Measurements from ENCODE around the gene RAB30. TPM values are rescaled to one million over a fixed set of nuclear protein-coding genes. Genes with fewer than 3 reads are reported as not detected.

Gene RAB30
- total RNA-seq = 10 to 100 TPM in 1 of 2 experiments, 1 to 10 TPM in 1; 8.7 to 10.7 TPM

DNA sequence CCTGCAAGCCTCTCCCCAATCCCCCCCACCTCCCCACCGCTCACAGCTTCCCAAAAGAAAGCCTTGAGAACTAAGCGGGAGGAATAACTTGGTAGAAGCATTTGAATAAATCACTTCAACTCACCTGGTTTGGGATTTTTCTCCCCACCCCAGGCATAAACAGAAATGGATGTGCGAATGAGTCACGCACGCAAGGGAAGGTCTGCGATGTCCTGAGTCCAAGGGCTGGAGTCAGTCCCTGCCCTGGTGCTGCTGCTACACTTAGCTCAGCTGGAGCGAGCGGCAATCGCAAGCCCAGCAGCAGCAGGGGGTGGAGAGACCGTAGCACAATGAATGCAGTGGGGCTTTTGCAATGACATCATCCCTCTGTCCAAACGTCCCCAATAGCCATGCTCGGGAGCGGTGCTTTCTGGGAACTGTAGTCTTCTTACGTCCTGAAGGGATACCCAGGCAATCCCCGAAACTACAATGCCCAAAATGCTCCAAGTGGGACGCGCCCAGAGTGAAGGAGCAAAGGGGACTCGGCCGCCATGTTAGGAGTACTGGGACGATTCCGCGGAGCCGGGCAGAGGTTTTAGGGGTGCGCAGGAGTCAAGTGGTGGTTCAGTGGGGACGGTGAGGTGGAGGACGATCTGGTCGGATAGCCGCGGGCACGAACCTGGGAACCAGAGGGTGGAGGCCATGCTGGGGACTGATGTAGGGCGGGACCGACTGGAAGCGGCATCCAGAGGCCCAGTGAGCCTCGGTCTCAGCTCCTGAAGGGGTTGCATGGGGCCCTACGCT, at the start of gene RAB30:
RAB30 (minus strand) TSS at position 331 of the 783 bp plus-strand sequence. CDS start 74,581 bp downstream, outside the sequence.
- ChIA-PET CTCF (interaction anchor here (0.7 to 0.9 kb wide), 4 partner anchors 11 to 86 kb away, joined by 3 read pairs; partner anchors contain the start of gene PCF11), POLR2A (interaction anchor here (0.6 to 1.0 kb wide), 2 partner anchors 85 to 147 kb away, joined by 3 to 8 read pairs; partner anchors contain the start of gene PCF11)
- peak; percentile 97 for DNase-seq
- peaks cover 21% of the 10 kb centered on the region for H3K36me3 Mint-ChIP-seq (ENCODE audit: low read depth)
- H3K4me3 Mint-ChIP-seq = no peak within 1 kb of the TSS
- no peaks in the 10 kb centered on the region for H3K9me3 Mint-ChIP-seq
- peaks cover 2% of the 10 kb centered on the region for H3K27me3 Mint-ChIP-seq
- H3K27ac Mint-ChIP-seq = no peak within 1 kb of the TSS
- H3K4me1 Mint-ChIP-seq = peaks cover 44% of the 10 kb centered on the region

- ChIA-PET POLR2A (no interaction called here), CTCF (interaction anchor here (0.6 to 0.7 kb wide), 3 partner anchors 22 to 47 kb away, joined by 3 read pairs; no protein-coding TSS in a partner anchor)
- no peaks in the 10 kb centered on the region for H3K9me3 Mint-ChIP-seq
- H3K27me3 Mint-ChIP-seq = peaks cover 3% of the 10 kb centered on the region
- DNase-seq = no peak
- no peak overlapping the region for H3K27ac Mint-ChIP-seq
- H3K4me1 Mint-ChIP-seq = peaks cover 55% of the 10 kb centered on the region
- peaks cover 2% of the 10 kb centered on the region for H3K36me3 Mint-ChIP-seq (ENCODE audit: low read depth)
- H3K4me3 Mint-ChIP-seq = no peak overlapping the region
These were observed 48.6 kb upstream of the RAB30 start for GRCh38 chr11:83120327-83120726.

DNA sequence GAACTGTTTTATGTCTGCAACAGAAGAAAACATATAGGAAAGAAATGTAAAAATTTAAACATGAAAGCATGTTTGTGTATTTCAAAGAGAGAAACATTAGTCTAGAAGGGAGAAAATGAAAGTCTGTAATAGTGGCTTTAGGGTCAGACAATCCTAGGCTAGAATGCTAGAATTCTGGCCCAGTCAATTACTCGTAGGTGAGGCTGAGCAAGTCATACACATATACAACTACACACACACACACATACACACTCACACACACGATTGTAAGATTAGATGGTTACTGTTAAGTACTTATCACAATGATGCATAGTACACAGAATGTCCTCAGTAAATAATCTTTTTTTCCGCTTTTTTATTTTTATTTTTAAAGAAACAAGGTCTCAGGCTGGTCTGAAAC, 47.5 kb upstream of the RAB30 start:
- Mint-ChIP-seq H3K36me3 (ENCODE audit: low read depth) (peaks cover 2% of the 10 kb centered on the region), H3K4me1 (peaks cover 59% of the 10 kb centered on the region), H3K27ac (no peak overlapping the region), H3K27me3 (peaks cover 1% of the 10 kb centered on the region), H3K9me3 (no peaks in the 10 kb centered on the region), H3K4me3 (no peak overlapping the region)
- CTCF ChIA-PET = no interaction called here
- DNase-seq = no peak
- POLR2A ChIA-PET = no interaction called here

- no peak for DNase-seq
- peak overlapping the region; percentile 60 for H3K27ac Mint-ChIP-seq
- no peak overlapping the region for H3K4me3 Mint-ChIP-seq
- ChIA-PET CTCF (no interaction called here), POLR2A (no interaction called here)
- H3K36me3 Mint-ChIP-seq (ENCODE audit: low read depth) = peaks cover 2% of the 10 kb centered on the region
- no peaks in the 10 kb centered on the region for H3K9me3 Mint-ChIP-seq
- no peaks in the 10 kb centered on the region for H3K27me3 Mint-ChIP-seq
- peaks cover 59% of the 10 kb centered on the region for H3K4me1 Mint-ChIP-seq
These were observed 47.1 kb upstream of the RAB30 start for GRCh38 chr11:83118814-83119213.

DNA sequence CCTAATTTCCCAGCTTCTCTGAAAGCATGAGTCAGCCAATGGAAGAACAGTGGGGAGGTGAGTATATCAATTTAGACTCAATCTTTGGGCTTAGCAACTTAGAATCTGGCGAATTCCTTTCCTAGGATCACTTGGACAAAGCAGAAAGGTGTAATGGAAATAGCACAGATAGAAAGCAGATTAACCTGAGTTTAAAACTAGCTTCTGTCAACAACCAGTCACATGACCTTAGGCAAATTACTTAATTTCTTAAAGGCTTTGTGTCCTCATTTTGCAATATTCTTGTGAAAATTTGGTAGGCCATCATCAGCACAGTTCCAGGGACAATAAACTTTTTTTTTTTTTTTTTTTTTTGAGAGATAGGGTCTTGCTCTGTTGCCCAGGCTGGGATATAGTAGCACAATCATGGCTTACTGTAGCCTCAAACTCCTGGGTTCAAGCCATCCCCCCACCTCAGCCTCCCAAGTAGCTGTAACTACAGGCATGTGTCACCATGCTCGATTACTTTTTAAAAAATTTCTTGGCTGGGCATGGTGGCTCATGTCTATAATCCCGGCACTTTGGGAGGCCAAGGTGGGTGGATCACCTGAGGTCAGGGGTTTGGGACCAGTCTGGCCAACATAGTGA, 44.4 kb upstream of the RAB30 start:
- Mint-ChIP-seq H3K4me3 (peak overlapping the region; percentile 58), H3K9me3 (no peaks in the 10 kb centered on the region), H3K27ac (peak overlapping the region; percentile 22), H3K4me1 (peaks cover 44% of the 10 kb centered on the region), H3K36me3 (ENCODE audit: low read depth) (peaks cover 2% of the 10 kb centered on the region), H3K27me3 (no peaks in the 10 kb centered on the region)
- POLR2A ChIA-PET = no interaction called here
- CTCF ChIA-PET = interaction anchor here (0.7 to 1.0 kb wide), 3 partner anchors 22 to 585 kb away, joined by 3 to 4 read pairs (median 3); no protein-coding TSS in a partner anchor
- no peak for DNase-seq

DNA sequence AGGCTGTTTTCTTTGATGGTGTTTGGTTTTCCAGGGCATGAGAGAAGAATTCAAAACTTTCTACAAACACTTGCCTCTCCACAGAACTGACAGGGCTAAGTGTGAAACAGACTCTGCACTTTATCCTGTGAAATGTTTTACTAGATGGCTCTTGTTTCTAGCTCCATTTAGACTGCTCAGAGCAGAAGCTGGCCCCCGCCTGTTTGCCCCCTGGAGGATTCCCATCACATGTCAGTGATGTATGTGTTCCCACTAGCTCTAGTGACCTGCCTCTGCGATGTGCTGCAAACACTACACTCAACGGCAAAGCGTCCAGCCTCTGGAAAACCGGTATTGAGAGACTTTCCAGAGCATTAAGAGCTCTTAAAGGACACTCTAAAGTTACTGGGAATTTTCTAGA, 43.9 kb upstream of the RAB30 start:
- peaks cover 42% of the 10 kb centered on the region for H3K4me1 Mint-ChIP-seq
- no peak overlapping the region for H3K27ac Mint-ChIP-seq
- POLR2A ChIA-PET = no interaction called here
- no peaks in the 10 kb centered on the region for H3K27me3 Mint-ChIP-seq
- H3K4me3 Mint-ChIP-seq = no peak overlapping the region
- no peaks in the 10 kb centered on the region for H3K9me3 Mint-ChIP-seq
- peaks cover 2% of the 10 kb centered on the region for H3K36me3 Mint-ChIP-seq (ENCODE audit: low read depth)
- DNase-seq = no peak
- CTCF ChIA-PET = interaction anchor here (0.7 to 0.9 kb wide), 2 partner anchors 23 to 586 kb away, joined by 3 to 4 read pairs; no protein-coding TSS in a partner anchor

GRCh38 chr11:83115026-83115425, 43.3 kb upstream of the RAB30 start:
- H3K9me3 Mint-ChIP-seq = no peaks in the 10 kb centered on the region
- no peak overlapping the region for H3K4me3 Mint-ChIP-seq
- H3K27ac Mint-ChIP-seq = no peak overlapping the region
- ChIA-PET CTCF (interaction anchor here (0.6 to 0.7 kb wide), 2 partner anchors 15 to 29 kb away, joined by 3 read pairs; no protein-coding TSS in a partner anchor), POLR2A (no interaction called here)
- peaks cover 2% of the 10 kb centered on the region for H3K36me3 Mint-ChIP-seq (ENCODE audit: low read depth)
- no peak for DNase-seq
- no peaks in the 10 kb centered on the region for H3K27me3 Mint-ChIP-seq
- peaks cover 37% of the 10 kb centered on the region for H3K4me1 Mint-ChIP-seq

GRCh38 chr11:83112886-83113285, 41.2 kb upstream of the RAB30 start:
- H3K36me3 Mint-ChIP-seq (ENCODE audit: low read depth) = peaks cover 2% of the 10 kb centered on the region
- no peaks in the 10 kb centered on the region for H3K9me3 Mint-ChIP-seq
- CTCF ChIA-PET = no interaction called here
- H3K27ac Mint-ChIP-seq = no peak overlapping the region
- no peak for DNase-seq
- H3K27me3 Mint-ChIP-seq = peaks cover 2% of the 10 kb centered on the region
- POLR2A ChIA-PET = no interaction called here
- H3K4me3 Mint-ChIP-seq = no peak overlapping the region
- H3K4me1 Mint-ChIP-seq = peaks cover 25% of the 10 kb centered on the region

GRCh38 chr11:83105168-83105567, 33.5 kb upstream of the RAB30 start:
- H3K9me3 Mint-ChIP-seq = no peaks in the 10 kb centered on the region
- DNase-seq = no peak
- no peaks in the 10 kb centered on the region for H3K36me3 Mint-ChIP-seq (ENCODE audit: low read depth)
- no peak overlapping the region for H3K27ac Mint-ChIP-seq
- ChIA-PET POLR2A (no interaction called here), CTCF (interaction anchor here (0.9 to 1.1 kb wide), 3 partner anchors 25 to 54 kb away, joined by 3 read pairs; no protein-coding TSS in a partner anchor)
- H3K4me1 Mint-ChIP-seq = no peaks in the 10 kb centered on the region
- H3K4me3 Mint-ChIP-seq = no peak overlapping the region
- peaks cover 22% of the 10 kb centered on the region for H3K27me3 Mint-ChIP-seq

GRCh38 chr11:83102834-83103233, 31.1 kb upstream of the RAB30 start:
- ChIA-PET CTCF (interaction anchor here (1.0 kb wide), 1 partner anchor 9 kb away, joined by 4 read pairs; no protein-coding TSS in a partner anchor), POLR2A (no interaction called here)
- Mint-ChIP-seq H3K9me3 (no peaks in the 10 kb centered on the region), H3K27ac (no peak overlapping the region), H3K4me1 (no peaks in the 10 kb centered on the region), H3K36me3 (ENCODE audit: low read depth) (no peaks in the 10 kb centered on the region), H3K4me3 (no peak overlapping the region), H3K27me3 (peaks cover 20% of the 10 kb centered on the region)
- DNase-seq = no peak

- peaks cover 3% of the 10 kb centered on the region for H3K27me3 Mint-ChIP-seq
- POLR2A ChIA-PET = no interaction called here
- no peaks in the 10 kb centered on the region for H3K36me3 Mint-ChIP-seq (ENCODE audit: low read depth)
- H3K27ac Mint-ChIP-seq = no peak overlapping the region
- CTCF ChIA-PET = no interaction called here
- no peaks in the 10 kb centered on the region for H3K9me3 Mint-ChIP-seq
- H3K4me1 Mint-ChIP-seq = no peaks in the 10 kb centered on the region
- no peak overlapping the region for H3K4me3 Mint-ChIP-seq
- no peak for DNase-seq
These were observed 25.9 kb upstream of the RAB30 start for GRCh38 chr11:83097429-83098075.

DNA sequence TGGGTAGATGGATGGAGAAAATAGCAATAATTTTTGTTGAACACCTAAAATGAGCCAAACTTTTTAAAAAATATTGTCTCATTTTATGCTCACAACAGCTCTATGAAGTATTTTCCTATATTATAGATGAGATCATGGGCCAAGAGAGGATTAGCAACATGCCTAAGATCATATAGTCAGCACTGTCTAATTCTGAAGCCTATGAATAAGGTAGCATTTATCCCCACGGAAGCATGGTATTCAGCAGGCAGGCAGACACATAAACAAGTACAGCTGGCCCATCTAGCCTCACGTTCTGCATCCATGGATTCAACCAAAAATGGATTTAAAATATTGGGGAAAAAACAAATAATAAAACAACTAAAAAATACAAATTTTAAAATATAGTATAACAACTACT, 21.9 kb upstream of the RAB30 start:
- CTCF ChIA-PET = interaction anchor here (0.9 to 1.2 kb wide), 3 partner anchors 10 to 17 kb away, joined by 3 to 4 read pairs (median 4); no protein-coding TSS in a partner anchor
- Mint-ChIP-seq H3K36me3 (ENCODE audit: low read depth) (no peaks in the 10 kb centered on the region), H3K27me3 (no peaks in the 10 kb centered on the region), H3K27ac (no peak overlapping the region), H3K9me3 (no peaks in the 10 kb centered on the region), H3K4me1 (no peaks in the 10 kb centered on the region), H3K4me3 (no peak overlapping the region)
- DNase-seq = no peak
- POLR2A ChIA-PET = no interaction called here
